IMR-90 (cell line): ENCODE results near the gene SLX4IP. TPM values are rescaled to one million over a fixed set of nuclear protein-coding genes. Genes with fewer than 3 reads are reported as not detected.

Source experiments
- ATAC-seq: fragments of 200-7000 bp; cut with Tn5 transposase; 2 replicates; pipeline ENCODE4 v1.9.1; 2020; ENCODE audit warnings: low read depth, mild to moderate bottlenecking, moderate library complexity
- BruUV-seq: library from RNA; stranded (reverse); fragments of 400-500 nt; replicated peaks from 2 replicates; lab custom pipeline; 2021; lab: Mats Ljungman, UMichigan
- CTCF ChIA-PET: fragments of 300-600 bp; formaldehyde crosslinking; extraction: SDS; loops from one replicate; lab custom pipeline; 2021; ENCODE audit warnings: antibody characterized with exemption; lab: Yijun Ruan, JAX
- POLR2A ChIA-PET: fragments of 300-600 bp; sonication (Branson Sonifier 250); formaldehyde crosslinking; loops from one replicate; lab custom pipeline; 2022; ENCODE audit warnings: antibody characterized with exemption; ENCODE audit not compliant: unreplicated experiment; lab: Charles Lee
- DNase-seq: peaks from one replicate; pipeline ENCODE4 v3.0.0; 2013
- H2AFZ ChIP-seq: replicated peaks from 2 replicates; pipeline ENCODE3; 2013; ENCODE audit warnings: low read length, mild to moderate bottlenecking; ENCODE audit not compliant: poor library complexity
- H2AK5ac ChIP-seq: 2 replicates; pipeline ENCODE4 v1.6.1; 2013; ENCODE audit warnings: low read depth, low read length, inconsistent platforms
- H2AK9ac ChIP-seq: replicated peaks from 2 replicates; pipeline ENCODE3; 2013; ENCODE audit warnings: mild to moderate bottlenecking, low read depth, low read length, moderate library complexity; ENCODE audit not compliant: poor library complexity
- H2BK120ac ChIP-seq: 2 replicates; pipeline ENCODE4 v1.6.1; 2013; ENCODE audit warnings: low read depth, low read length, inconsistent platforms
- H2BK15ac ChIP-seq: 3 replicates; pipeline ENCODE4 v1.6.1; 2013; ENCODE audit warnings: low read depth, low read length, inconsistent platforms
- H2BK20ac ChIP-seq: 2 replicates; pipeline ENCODE4 v1.6.1; 2013; ENCODE audit warnings: low read depth, mild to moderate bottlenecking, inconsistent platforms, low read length, moderate library complexity
- H2BK5ac ChIP-seq: 2 replicates; pipeline ENCODE4 v1.6.1; 2013; ENCODE audit warnings: mild to moderate bottlenecking, low read depth, low read length, inconsistent platforms; ENCODE audit not compliant: poor library complexity, severe bottlenecking
- H3K14ac ChIP-seq: replicated peaks from 2 replicates; pipeline ENCODE4 v1.6.1; 2013; ENCODE audit warnings: low read depth, low read length, inconsistent platforms
- H3K18ac ChIP-seq: 2 replicates; pipeline ENCODE4 v1.6.1; 2013; ENCODE audit warnings: low read depth, low read length, control low read depth
- H3K23ac ChIP-seq: 2 replicates; pipeline ENCODE4 v1.6.1; 2013; ENCODE audit warnings: low read depth, low read length, inconsistent platforms
- H3K27ac ChIP-seq: 2 replicates; pipeline ENCODE4 v1.5.1; 2013; ENCODE audit warnings: mild to moderate bottlenecking, control low read depth, low read length; ENCODE audit not compliant: insufficient read depth
- H3K27me3 ChIP-seq: 2 replicates; pipeline ENCODE4 v1.6.1; 2013; ENCODE audit warnings: low read length; ENCODE audit not compliant: control insufficient read depth, insufficient read depth
- H3K36me3 ChIP-seq: 2 replicates; pipeline ENCODE4 v1.6.1; 2013; ENCODE audit warnings: low read length, mixed read lengths; ENCODE audit not compliant: control insufficient read depth, insufficient read depth
- H3K4ac ChIP-seq: 2 replicates; pipeline ENCODE4 v1.6.1; 2013; ENCODE audit warnings: low read depth, low read length, inconsistent platforms
- H3K4me1 ChIP-seq: 2 replicates; pipeline ENCODE4 v1.6.1; 2013; ENCODE audit warnings: low read length, mixed read lengths; ENCODE audit not compliant: control insufficient read depth, insufficient read depth
- H3K4me2 ChIP-seq: 2 replicates; pipeline ENCODE4 v1.6.1; 2013; ENCODE audit warnings: low read depth, mild to moderate bottlenecking, control low read depth, low read length, moderate library complexity
- H3K4me3 ChIP-seq: 2 replicates; pipeline ENCODE4 v1.5.1; 2013; ENCODE audit warnings: low read depth, mild to moderate bottlenecking, control low read depth, low read length, moderate library complexity; ENCODE audit not compliant: insufficient read depth
- H3K56ac ChIP-seq: 2 replicates; pipeline ENCODE4 v1.6.1; 2013; ENCODE audit warnings: low read length, inconsistent platforms; ENCODE audit not compliant: insufficient read depth; ENCODE audit errors: extremely low read depth
- H3K79me1 ChIP-seq, 2 experiments: 2 replicates each; pipeline ENCODE4 v1.6.1; 2013; ENCODE audit warnings: low read length in 2 of 2, inconsistent platforms in 1 of 2, low read depth in 1 of 2
- H3K9ac ChIP-seq: 2 replicates; pipeline ENCODE4 v1.6.1; 2013; ENCODE audit warnings: low read depth, low read length, control low read depth
- H3K9me1 ChIP-seq: 2 replicates; pipeline ENCODE4 v1.6.1; 2013; ENCODE audit warnings: low read length, inconsistent platforms; ENCODE audit not compliant: insufficient read depth
- H3K9me3 ChIP-seq: 2 replicates; pipeline ENCODE4 v1.6.1; 2013; ENCODE audit warnings: low read length; ENCODE audit not compliant: control insufficient read depth, insufficient read depth
- H4K20me1 ChIP-seq: 2 replicates; pipeline ENCODE4 v1.6.1; 2013; ENCODE audit warnings: low read length, inconsistent platforms; ENCODE audit not compliant: insufficient read depth
- H4K5ac ChIP-seq: 2 replicates; pipeline ENCODE4 v1.6.1; 2013; ENCODE audit warnings: mild to moderate bottlenecking, low read depth, low read length, control low read depth
- H4K8ac ChIP-seq, 2 experiments: 2 replicates each; pipeline ENCODE4 v1.6.1; 2013; ENCODE audit warnings: low read depth in 2 of 2, low read length in 2 of 2, control low read depth in 1 of 2, inconsistent platforms in 1 of 2
- H4K91ac ChIP-seq: 2 replicates; pipeline ENCODE4 v1.6.1; 2013; ENCODE audit warnings: low read depth, low read length, inconsistent platforms; ENCODE audit not compliant: insufficient read depth
- MAFK ChIP-seq: IDR thresholded peaks from 2 replicates; pipeline ENCODE4 v1.6.1; 2012; ENCODE audit warnings: low read depth, low read length, improper control_type of control experiment
- MAZ ChIP-seq: IDR thresholded peaks from 2 replicates; pipeline ENCODE4 v1.6.1; 2012; ENCODE audit warnings: low read depth, mild to moderate bottlenecking, low read length, improper control_type of control experiment, moderate library complexity, borderline replicate concordance
- MXI1 ChIP-seq: IDR thresholded peaks from 2 replicates; pipeline ENCODE4 v1.6.1; 2012; ENCODE audit warnings: low read depth, mild to moderate bottlenecking, low read length, moderate library complexity, borderline replicate concordance
- POLR2A ChIP-seq: IDR thresholded peaks from 2 replicates; pipeline ENCODE4 v1.6.1; 2012; ENCODE audit warnings: mild to moderate bottlenecking, low read depth, low read length
- RCOR1 ChIP-seq: IDR thresholded peaks from 2 replicates; pipeline ENCODE4 v1.6.1; 2012; ENCODE audit warnings: mild to moderate bottlenecking, low read length, improper control_type of control experiment; ENCODE audit not compliant: insufficient replicate concordance
- RFX5 ChIP-seq: IDR thresholded peaks from 2 replicates; pipeline ENCODE4 v1.8.0; 2012; ENCODE audit warnings: low read depth, mild to moderate bottlenecking, low read length, moderate library complexity
- WGBS, 2 experiments: methylation state at CpG; one replicate each; pipeline versions ENCODE4 v1.1.5 to v1.1.7; 2013; ENCODE audit warnings: missing lambda C conversion rate in 2 of 2; ENCODE audit not compliant: insufficient read length in 1 of 2; ENCODE audit errors: extremely low coverage in 2 of 2; 5-methylcytosine and 5-hydroxymethylcytosine counted together
- dilution Hi-C: fragments of 300-500 bp; cut with HindIII; formaldehyde crosslinking; loops from one replicate; pipeline ENCODE4 v1.14.3; 2018; ENCODE audit warnings: low sequenced_read_pairs; ENCODE audit not compliant: unreplicated experiment
- in situ Hi-C: fragments of 300-500 bp; cut with MboI; formaldehyde crosslinking; loops from 3 replicates; pipeline ENCODE4 v1.14.3; 2019; ENCODE audit warnings: low sequenced_read_pairs, inconsistent platforms, mixed read lengths
- intact Hi-C: fragments of 100-400 bp; cut with micrococcal nuclease; formaldehyde crosslinking; loops from 2 replicates; pipeline ENCODE4 v1.10.0; 2022
- polyA plus RNA-seq, 3 experiments: library from polyadenylated mRNA; depleted of rRNA; stranded (reverse); fragments of >200 nt; gene quantifications; 2 replicates each; pipeline ENCODE4 v1.2.3, GENCODE V29; 2012; ENCODE audit warnings: low replicate concordance in 1 of 3
- total RNA-seq: library from RNA; depleted of rRNA; stranded (reverse); fragments of >200 nt; gene quantifications from 2 replicates; pipeline ENCODE4 v1.2.3, GENCODE V29; 2012
- TF ChIP-seq, protein P1 (sequence below): conservative IDR thresholded peaks from 2 replicates; pipeline ENCODE4 v1.5.1; 2012; ENCODE audit warnings: mild to moderate bottlenecking, low read depth, low read length, improper control_type of control experiment
- TF ChIP-seq, protein P2 (sequence below): fragments of 150-350 bp; IDR thresholded peaks from 2 replicates; pipeline ENCODE4 v1.6.1; 2017; ENCODE audit warnings: mild to moderate bottlenecking, antibody characterized with exemption, low read length, low read depth

Gene SLX4IP
- total and polyA plus RNA-seq, 2 of the 4 experiments (the other 2 are of a cell fraction): 1.3 to 5.9 TPM

DNA sequence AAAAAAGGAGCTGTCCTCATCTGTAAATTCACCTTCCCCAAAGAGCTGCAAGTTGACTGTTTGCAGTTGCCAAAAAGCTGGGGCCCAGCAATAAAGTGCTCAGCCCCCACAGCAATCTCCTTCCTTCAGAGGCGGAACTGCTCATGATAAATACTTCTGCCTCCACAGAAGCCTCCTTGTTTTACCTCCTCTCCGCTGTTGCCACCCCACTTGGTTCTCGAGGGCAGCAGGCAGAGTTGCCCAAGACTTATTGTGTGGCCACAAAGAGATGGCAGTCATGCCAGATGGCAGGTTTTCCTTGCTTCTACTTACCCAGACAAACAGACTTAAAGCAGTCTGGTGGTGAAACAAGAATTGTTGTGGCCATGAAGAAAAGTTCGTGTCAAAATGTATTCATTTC is 66.3 kb downstream of the SLX4IP start:
- no peak for ATAC-seq
- no CpG with 5 or more reads among the region's 4 CpGs for WGBS, 2 experiments
- Histone ChIP-seq H3K9me3 (no peaks in the 10 kb centered on the region), H3K18ac (no peak overlapping the region), H3K23ac (no peak overlapping the region), H4K20me1 (no peaks in the 10 kb centered on the region), H3K9me1 (no peaks in the 10 kb centered on the region), H2BK20ac (no peak overlapping the region), H3K4ac (0 out of 2 replicates have a peak overlapping the region, but pooled peaks have one; percentile 11), H3K14ac (peak overlapping the region; percentile 50), H3K27me3 (no peaks in the 10 kb centered on the region), H2AK5ac (no peak overlapping the region), H4K91ac (no peak overlapping the region), H2BK120ac (no peak overlapping the region), H2BK5ac (no peak overlapping the region), H3K9ac (no peak overlapping the region), H3K27ac (no peak overlapping the region), H3K4me2 (no peak overlapping the region), H3K4me1 (peaks cover 5% of the 10 kb centered on the region), H2BK15ac (no peak overlapping the region), H2AFZ (no peak overlapping the region), H3K79me1 (peaks cover 7 to 8% of the 10 kb centered on the region in 2 experiments; a peak in 3 of 4 replicates), H2AK9ac (no peak overlapping the region), H4K8ac (no peak overlapping the region), H3K56ac (no peak overlapping the region), H3K36me3 (no peaks in the 10 kb centered on the region), H3K4me3 (no peak overlapping the region), H4K5ac (no peak overlapping the region)
- ChIA-PET POLR2A (no interaction called here), CTCF (no interaction called here)
- no peak for DNase-seq
- no TSS peak for BruUV-seq
- dilution Hi-C loops: no loop called here
- intact Hi-C loops: no loop called here
- in situ Hi-C loops: no loop called here
- TF ChIP-seq RCOR1 (no peak), MAFK (no peak), MXI1 (no peak), POLR2A (no peak), RFX5 (no peak), MAZ (no peak)
- TF ChIP-seq, protein P1, sequence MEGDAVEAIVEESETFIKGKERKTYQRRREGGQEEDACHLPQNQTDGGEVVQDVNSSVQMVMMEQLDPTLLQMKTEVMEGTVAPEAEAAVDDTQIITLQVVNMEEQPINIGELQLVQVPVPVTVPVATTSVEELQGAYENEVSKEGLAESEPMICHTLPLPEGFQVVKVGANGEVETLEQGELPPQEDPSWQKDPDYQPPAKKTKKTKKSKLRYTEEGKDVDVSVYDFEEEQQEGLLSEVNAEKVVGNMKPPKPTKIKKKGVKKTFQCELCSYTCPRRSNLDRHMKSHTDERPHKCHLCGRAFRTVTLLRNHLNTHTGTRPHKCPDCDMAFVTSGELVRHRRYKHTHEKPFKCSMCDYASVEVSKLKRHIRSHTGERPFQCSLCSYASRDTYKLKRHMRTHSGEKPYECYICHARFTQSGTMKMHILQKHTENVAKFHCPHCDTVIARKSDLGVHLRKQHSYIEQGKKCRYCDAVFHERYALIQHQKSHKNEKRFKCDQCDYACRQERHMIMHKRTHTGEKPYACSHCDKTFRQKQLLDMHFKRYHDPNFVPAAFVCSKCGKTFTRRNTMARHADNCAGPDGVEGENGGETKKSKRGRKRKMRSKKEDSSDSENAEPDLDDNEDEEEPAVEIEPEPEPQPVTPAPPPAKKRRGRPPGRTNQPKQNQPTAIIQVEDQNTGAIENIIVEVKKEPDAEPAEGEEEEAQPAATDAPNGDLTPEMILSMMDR: no peak
- TF ChIP-seq, protein P2, sequence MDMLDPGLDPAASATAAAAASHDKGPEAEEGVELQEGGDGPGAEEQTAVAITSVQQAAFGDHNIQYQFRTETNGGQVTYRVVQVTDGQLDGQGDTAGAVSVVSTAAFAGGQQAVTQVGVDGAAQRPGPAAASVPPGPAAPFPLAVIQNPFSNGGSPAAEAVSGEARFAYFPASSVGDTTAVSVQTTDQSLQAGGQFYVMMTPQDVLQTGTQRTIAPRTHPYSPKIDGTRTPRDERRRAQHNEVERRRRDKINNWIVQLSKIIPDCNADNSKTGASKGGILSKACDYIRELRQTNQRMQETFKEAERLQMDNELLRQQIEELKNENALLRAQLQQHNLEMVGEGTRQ: no peak
